ENCODE data around the gene CRYAB. TPM values are rescaled to one million over a fixed set of nuclear protein-coding genes. Genes with fewer than 3 reads are reported as not detected.
"Not testable (repeated sequence)": the region's sequence is repeated elsewhere in the genome, so short reads cannot be mapped to it uniquely, and the experiment has no call there.

The CRYAB gene
- total RNA-seq, 2 experiments from 2014 or later: not detected

DNA sequence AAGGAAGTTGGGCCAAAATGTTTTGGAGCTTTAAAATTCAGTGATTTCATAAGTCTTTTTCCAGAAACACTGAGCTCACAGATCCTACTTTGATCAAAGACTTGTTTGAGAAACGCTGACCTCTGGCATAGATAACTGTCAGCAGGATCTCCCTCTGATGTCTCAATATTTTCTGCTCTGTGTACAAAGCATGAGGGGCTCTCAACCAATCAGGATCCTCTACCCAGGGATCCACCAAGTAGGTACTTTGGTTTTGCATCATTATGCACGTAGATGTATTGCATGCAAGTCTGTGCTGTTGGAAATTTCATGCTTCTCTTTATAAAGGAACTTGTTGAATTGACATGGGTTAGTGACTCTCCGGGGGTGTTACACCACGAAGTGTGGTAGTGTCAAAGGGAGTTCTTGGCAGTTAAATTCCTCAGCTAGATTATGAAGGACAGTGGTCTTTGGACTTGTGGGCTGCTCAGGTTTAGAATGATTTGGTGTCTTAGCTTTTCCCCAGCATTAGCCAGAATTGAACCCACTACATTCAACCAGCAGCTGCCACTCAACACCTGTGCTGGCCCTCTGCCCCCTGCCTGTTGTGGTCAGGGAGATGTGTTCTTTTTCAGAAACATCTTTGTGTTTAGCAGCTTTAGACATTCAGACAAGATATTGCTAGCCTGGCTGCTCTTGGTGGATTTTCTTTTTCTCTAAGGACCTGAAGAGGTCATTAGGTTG is 23.9 kb upstream of the CRYAB start:
- no peaks in the 10 kb centered on the region for H3K9me3 ChIP-seq (ENCODE audit: control insufficient read depth in 1 of 2, insufficient read depth in 1 of 2, low read length in 2 of 2)
- no peaks in the 10 kb centered on the region for H3K27me3 ChIP-seq (ENCODE audit: control insufficient read depth in 1 of 2, insufficient read depth in 2 of 2, low read length in 2 of 2)
- TF ChIP-seq, protein P1, sequence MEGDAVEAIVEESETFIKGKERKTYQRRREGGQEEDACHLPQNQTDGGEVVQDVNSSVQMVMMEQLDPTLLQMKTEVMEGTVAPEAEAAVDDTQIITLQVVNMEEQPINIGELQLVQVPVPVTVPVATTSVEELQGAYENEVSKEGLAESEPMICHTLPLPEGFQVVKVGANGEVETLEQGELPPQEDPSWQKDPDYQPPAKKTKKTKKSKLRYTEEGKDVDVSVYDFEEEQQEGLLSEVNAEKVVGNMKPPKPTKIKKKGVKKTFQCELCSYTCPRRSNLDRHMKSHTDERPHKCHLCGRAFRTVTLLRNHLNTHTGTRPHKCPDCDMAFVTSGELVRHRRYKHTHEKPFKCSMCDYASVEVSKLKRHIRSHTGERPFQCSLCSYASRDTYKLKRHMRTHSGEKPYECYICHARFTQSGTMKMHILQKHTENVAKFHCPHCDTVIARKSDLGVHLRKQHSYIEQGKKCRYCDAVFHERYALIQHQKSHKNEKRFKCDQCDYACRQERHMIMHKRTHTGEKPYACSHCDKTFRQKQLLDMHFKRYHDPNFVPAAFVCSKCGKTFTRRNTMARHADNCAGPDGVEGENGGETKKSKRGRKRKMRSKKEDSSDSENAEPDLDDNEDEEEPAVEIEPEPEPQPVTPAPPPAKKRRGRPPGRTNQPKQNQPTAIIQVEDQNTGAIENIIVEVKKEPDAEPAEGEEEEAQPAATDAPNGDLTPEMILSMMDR (IDR thresholded peaks at IDR 0.05): no peak
- Mint-ChIP-seq H3K4me3 (peak overlapping the region; percentile 85), H3K4me1 (ENCODE audit: low read depth) (peaks cover 43% of the 10 kb centered on the region), H3K9me3 (no peaks in the 10 kb centered on the region), H3K36me3 (ENCODE audit: low read depth) (no peaks in the 10 kb centered on the region), H3K27me3 (no peaks in the 10 kb centered on the region), H3K27ac (peak overlapping the region; percentile 44)
- H3K36me3 ChIP-seq (ENCODE audit: insufficient read depth, low read length): no peaks in the 10 kb centered on the region
- no peak overlapping the region for H3K27ac ChIP-seq (ENCODE audit: low read depth in 1 of 2, low read length in 2 of 2)
- no peak overlapping the region for H3K4me3 ChIP-seq (ENCODE audit: low read length)
- ATAC-seq (ENCODE audit: poor library complexity) (no peak), DNase-seq (no peak)
- CTCF ChIA-PET: no interaction called here
- H3K4me1 ChIP-seq (ENCODE audit: insufficient read depth, low read length): peaks cover 34% of the 10 kb centered on the region
- intact Hi-C loops (cut with DNase I, micrococcal nuclease): loop anchor here in 1 of 2 experiments (5.0 kb wide), 1 partner anchor 87 kb away; no protein-coding TSS in a partner anchor
- POLR2A ChIA-PET: interaction anchor here (0.6 to 4.8 kb wide), 3 partner anchors 9 to 179 kb away, joined by 3 to 49 read pairs (median 3); no protein-coding TSS in a partner anchor

DNA sequence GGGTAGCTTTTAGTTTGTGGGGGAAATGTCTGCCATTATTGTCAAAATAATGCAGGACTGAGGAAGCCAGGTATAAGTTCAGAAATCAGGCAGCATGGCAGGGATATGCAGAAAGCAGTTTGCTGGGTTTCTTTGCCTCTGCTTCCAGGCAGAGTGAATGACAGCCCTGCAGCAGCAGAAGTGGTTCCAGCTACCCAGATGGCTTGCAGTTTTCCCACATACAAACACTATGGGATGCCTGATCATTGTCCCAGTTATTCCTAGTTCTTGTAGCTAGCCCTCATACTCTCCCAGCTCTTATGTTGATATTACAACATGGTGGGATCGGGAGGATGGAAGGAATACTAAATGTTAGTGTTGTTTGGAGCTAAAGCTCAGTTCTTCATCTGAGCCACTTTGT is 22.7 kb upstream of the CRYAB start:
- H3K4me1 Mint-ChIP-seq (ENCODE audit: low read depth): peaks cover 41% of the 10 kb centered on the region
- Histone ChIP-seq H3K27me3 (ENCODE audit: control insufficient read depth in 1 of 2, insufficient read depth in 2 of 2, low read length in 2 of 2) (no peaks in the 10 kb centered on the region), H3K36me3 (ENCODE audit: insufficient read depth, low read length) (no peaks in the 10 kb centered on the region), H3K4me3 (ENCODE audit: low read length) (no peak overlapping the region), H3K9me3 (ENCODE audit: control insufficient read depth in 1 of 2, insufficient read depth in 1 of 2, low read length in 2 of 2) (no peaks in the 10 kb centered on the region), H3K27ac (ENCODE audit: low read depth in 1 of 2, low read length in 2 of 2) (no peak overlapping the region), H3K4me1 (ENCODE audit: insufficient read depth, low read length) (peaks cover 34% of the 10 kb centered on the region)
- no peaks in the 10 kb centered on the region for H3K27me3 Mint-ChIP-seq
- H3K4me3 Mint-ChIP-seq: no peak overlapping the region
- DNase-seq (no peak), ATAC-seq (ENCODE audit: poor library complexity) (no peak)
- no peak overlapping the region for H3K27ac Mint-ChIP-seq
- TF ChIP-seq, protein P1 (IDR thresholded peaks at IDR 0.05): no peak
- ChIA-PET POLR2A (no interaction called here), CTCF (interaction anchor here (1.0 kb wide), 1 partner anchor 47 kb away, joined by 3 read pairs; no protein-coding TSS in a partner anchor)
- intact Hi-C loops (cut with DNase I, micrococcal nuclease): no loop called here
- no peaks in the 10 kb centered on the region for H3K9me3 Mint-ChIP-seq
- no peaks in the 10 kb centered on the region for H3K36me3 Mint-ChIP-seq (ENCODE audit: low read depth)

DNA sequence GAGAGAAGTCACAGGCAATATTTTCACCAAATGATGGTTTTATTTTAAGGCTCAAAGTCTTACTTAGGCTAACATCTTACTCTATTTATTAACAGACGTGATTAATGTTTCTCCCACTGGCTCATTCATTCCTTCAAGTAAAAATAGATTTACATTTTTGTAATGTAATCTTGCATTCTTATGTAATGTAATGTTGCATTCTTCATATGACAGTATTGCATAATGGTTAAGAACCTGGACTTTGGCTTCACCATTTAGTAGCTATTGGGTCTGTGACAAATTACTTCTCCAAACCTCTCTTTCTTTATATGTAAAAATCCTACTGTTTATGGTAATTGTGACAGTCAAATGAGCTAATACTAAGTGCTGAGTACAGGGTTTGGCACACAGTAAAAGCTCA is 22.3 kb upstream of the CRYAB start:
- no peaks in the 10 kb centered on the region for H3K9me3 Mint-ChIP-seq
- intact Hi-C loops (cut with DNase I, micrococcal nuclease): no loop called here
- no peak overlapping the region for H3K27ac Mint-ChIP-seq
- H3K36me3 ChIP-seq (ENCODE audit: insufficient read depth, low read length): no peaks in the 10 kb centered on the region
- ATAC-seq (ENCODE audit: poor library complexity) (no peak), DNase-seq (no peak)
- POLR2A ChIA-PET: no interaction called here
- no peaks in the 10 kb centered on the region for H3K36me3 Mint-ChIP-seq (ENCODE audit: low read depth)
- CTCF ChIA-PET: interaction anchor here (1.0 kb wide), 1 partner anchor 48 kb away, joined by 3 read pairs; no protein-coding TSS in a partner anchor
- H3K27ac ChIP-seq (ENCODE audit: low read depth in 1 of 2, low read length in 2 of 2): no peak overlapping the region
- H3K9me3 ChIP-seq (ENCODE audit: control insufficient read depth in 1 of 2, insufficient read depth in 1 of 2, low read length in 2 of 2): no peaks in the 10 kb centered on the region
- no peaks in the 10 kb centered on the region for H3K27me3 ChIP-seq (ENCODE audit: control insufficient read depth in 1 of 2, insufficient read depth in 2 of 2, low read length in 2 of 2)
- no peak overlapping the region for H3K4me3 Mint-ChIP-seq
- TF ChIP-seq, protein P1 (IDR thresholded peaks at IDR 0.05): no peak
- no peak overlapping the region for H3K4me3 ChIP-seq (ENCODE audit: low read length)
- H3K27me3 Mint-ChIP-seq: no peaks in the 10 kb centered on the region
- H3K4me1 ChIP-seq (ENCODE audit: insufficient read depth, low read length): peaks cover 31% of the 10 kb centered on the region
- peaks cover 36% of the 10 kb centered on the region for H3K4me1 Mint-ChIP-seq (ENCODE audit: low read depth)

DNA sequence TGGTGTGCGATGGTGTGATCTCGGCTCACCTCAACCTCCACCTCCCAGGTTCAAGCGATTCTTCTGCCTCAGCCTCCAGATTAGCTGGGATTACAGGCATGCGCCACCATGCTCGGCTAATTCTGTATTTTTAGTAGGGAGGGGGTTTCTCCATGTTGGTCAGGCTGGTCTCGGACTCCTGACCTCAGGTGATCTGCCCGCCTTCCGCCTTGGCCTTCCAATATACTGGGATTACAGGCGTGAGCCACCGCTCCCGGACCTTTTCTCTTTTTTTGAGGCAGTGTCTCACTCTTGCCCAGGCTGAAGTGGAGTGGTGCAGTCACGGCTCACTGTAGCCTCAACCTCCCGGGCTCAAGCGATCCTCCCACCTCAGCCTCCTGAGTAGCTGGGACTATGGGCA is 21.6 kb upstream of the CRYAB start:
- ATAC-seq (ENCODE audit: poor library complexity); H3K27me3 Mint-ChIP-seq; POLR2A ChIA-PET; DNase-seq; H3K4me3 Mint-ChIP-seq; H3K9me3 Mint-ChIP-seq; H3K9me3 ChIP-seq (ENCODE audit: control insufficient read depth in 1 of 2, insufficient read depth in 1 of 2, low read length in 2 of 2); H3K27ac Mint-ChIP-seq; H3K27ac ChIP-seq (ENCODE audit: low read depth in 1 of 2, low read length in 2 of 2); H3K36me3 ChIP-seq (ENCODE audit: insufficient read depth, low read length); CTCF ChIA-PET; intact Hi-C loops (cut with DNase I, micrococcal nuclease); H3K4me3 ChIP-seq (ENCODE audit: low read length); H3K27me3 ChIP-seq (ENCODE audit: control insufficient read depth in 1 of 2, insufficient read depth in 2 of 2, low read length in 2 of 2); H3K36me3 Mint-ChIP-seq (ENCODE audit: low read depth): not testable (repeated sequence)
- H3K4me1 ChIP-seq (ENCODE audit: insufficient read depth, low read length): peaks cover 24% of the 10 kb centered on the region
- H3K4me1 Mint-ChIP-seq (ENCODE audit: low read depth): peaks cover 29% of the 10 kb centered on the region
